Trophoblast cell (in vitro differentiated cells and primary cell): ENCODE measurements around the gene MAP1A.
A peak's percentile ranks its signal among the peaks of the same experiment; 100 is the strongest.

ENCODE experiments used
- DNase-seq, 2 donors: peaks; one replicate each; pipeline ENCODE4 v3.0.0-alpha.2; 2016
- H2AFZ ChIP-seq: 2 replicates; pipeline ENCODE4 v1.6.1; 2013; ENCODE audit warnings: low read length, moderate library complexity, mild to moderate bottlenecking; ENCODE audit not compliant: insufficient read depth, poor library complexity
- H2AK5ac ChIP-seq: 2 replicates; pipeline ENCODE4 v1.6.1; 2013; ENCODE audit warnings: mild to moderate bottlenecking, low read length
- H2BK120ac ChIP-seq: 2 replicates; pipeline ENCODE4 v1.6.1; 2013; ENCODE audit warnings: low read length, mild to moderate bottlenecking, moderate library complexity; ENCODE audit not compliant: insufficient read depth, poor library complexity
- H2BK12ac ChIP-seq: 2 replicates; pipeline ENCODE4 v1.6.1; 2013; ENCODE audit warnings: mild to moderate bottlenecking, low read length, moderate library complexity
- H2BK5ac ChIP-seq: 2 replicates; pipeline ENCODE4 v1.6.1; 2013; ENCODE audit warnings: low read length, low read depth, moderate library complexity, mild to moderate bottlenecking; ENCODE audit not compliant: poor library complexity
- H3K14ac ChIP-seq: 2 replicates; pipeline ENCODE4 v1.6.1; 2013; ENCODE audit warnings: mild to moderate bottlenecking, low read length
- H3K18ac ChIP-seq: 2 replicates; pipeline ENCODE4 v1.6.1; 2013; ENCODE audit warnings: mild to moderate bottlenecking, low read length
- H3K23ac ChIP-seq: 2 replicates; pipeline ENCODE4 v1.6.1; 2013; ENCODE audit warnings: low read length
- H3K27ac ChIP-seq: 2 replicates; pipeline ENCODE4 v1.5.1; 2013; ENCODE audit warnings: low read depth, mild to moderate bottlenecking, inconsistent platforms, low read length, moderate library complexity
- H3K27me3 ChIP-seq: 2 replicates; pipeline ENCODE4 v1.6.1; 2013; ENCODE audit warnings: inconsistent platforms, mild to moderate bottlenecking, low read length, moderate library complexity; ENCODE audit not compliant: insufficient read depth
- H3K36me3 ChIP-seq, 2 experiments: 1 replicate in 1 of 2; 2 replicates in 1 of 2; pipeline ENCODE4 v1.6.1; 2013; ENCODE audit warnings: low read length in 2 of 2, mild to moderate bottlenecking in 2 of 2, moderate library complexity in 1 of 2; ENCODE audit not compliant: insufficient read depth in 2 of 2, control insufficient read depth in 1 of 2
- H3K4ac ChIP-seq: 2 replicates; pipeline ENCODE4 v1.6.1; 2013; ENCODE audit warnings: low read depth, mild to moderate bottlenecking, low read length, moderate library complexity
- H3K4me1 ChIP-seq, 2 experiments: 1 replicate in 1 of 2; 2 replicates in 1 of 2; pipeline ENCODE4 v1.6.1; 2013; ENCODE audit warnings: low read length in 2 of 2, mild to moderate bottlenecking in 2 of 2, moderate library complexity in 1 of 2; ENCODE audit not compliant: insufficient read depth in 2 of 2, control insufficient read depth in 1 of 2
- H3K4me2 ChIP-seq: 2 replicates; pipeline ENCODE4 v1.6.1; 2013; ENCODE audit warnings: inconsistent platforms, mild to moderate bottlenecking, low read length, moderate library complexity
- H3K4me3 ChIP-seq: 2 replicates; pipeline ENCODE4 v1.5.1; 2013; ENCODE audit warnings: mild to moderate bottlenecking, low read depth, low read length, inconsistent platforms
- H3K79me1 ChIP-seq: one replicate; pipeline ENCODE4 v1.6.1; 2013; ENCODE audit warnings: low read length
- H3K79me2 ChIP-seq: 2 replicates; pipeline ENCODE4 v1.6.1; 2013; ENCODE audit warnings: low read length, mild to moderate bottlenecking; ENCODE audit not compliant: control insufficient read depth, insufficient read depth, poor library complexity
- H3K9ac ChIP-seq: 2 replicates; pipeline ENCODE4 v1.6.1; 2013; ENCODE audit warnings: mild to moderate bottlenecking, low read length
- H3K9me3 ChIP-seq: 2 replicates; pipeline ENCODE4 v1.6.1; 2013; ENCODE audit warnings: low read depth, mild to moderate bottlenecking, control low read depth, inconsistent platforms, low read length; ENCODE audit not compliant: insufficient read depth
- H4K12ac ChIP-seq: 2 replicates; pipeline ENCODE4 v1.6.1; 2013; ENCODE audit warnings: low read depth, mild to moderate bottlenecking, low read length, moderate library complexity
- H4K8ac ChIP-seq: 2 replicates; pipeline ENCODE4 v1.6.1; 2013; ENCODE audit warnings: low read depth, mild to moderate bottlenecking, low read length, moderate library complexity
- H4K91ac ChIP-seq: one replicate; pipeline ENCODE4 v1.6.1; 2013; ENCODE audit warnings: low read depth, mild to moderate bottlenecking, low read length, moderate library complexity
- WGBS: extraction: QIAGEN DNeasy Blood & Tissue Kit; methylation state at CpG from one replicate; pipeline ENCODE4 v1.1.7; 2013; ENCODE audit warnings: missing lambda C conversion rate; ENCODE audit not compliant: insufficient read length, insufficient coverage; ENCODE audit errors: extremely low coverage; 5-methylcytosine and 5-hydroxymethylcytosine counted together

The MAP1A gene

DNA sequence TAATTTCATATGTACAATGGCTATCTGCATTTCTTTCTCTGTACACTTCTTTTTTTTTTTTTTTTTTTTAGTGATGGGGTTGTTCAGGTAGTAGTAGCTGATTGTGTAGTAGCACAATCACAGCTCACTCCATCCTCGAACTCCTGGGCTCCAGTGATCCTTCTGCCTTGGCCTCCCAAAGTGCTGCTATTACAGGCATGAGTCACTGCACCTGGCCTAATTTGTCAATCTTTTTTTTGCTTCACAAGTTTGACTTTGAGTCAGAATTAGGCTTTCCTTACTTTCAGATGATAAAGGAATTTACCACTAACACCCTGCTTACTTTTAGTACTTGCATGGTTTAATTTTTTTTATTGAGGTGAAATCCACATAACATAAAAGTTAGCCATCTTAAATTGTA is 28.0 kb downstream of the MAP1A start:
- Histone ChIP-seq H3K79me2 (no peaks in the 10 kb centered on the region), H3K4me3 (no peak overlapping the region), H2BK12ac (no peak overlapping the region), H3K23ac (no peak overlapping the region), H2AK5ac (no peak overlapping the region), H3K79me1 (no peaks in the 10 kb centered on the region), H3K14ac (no peak overlapping the region), H3K4me1 (no peaks in the 10 kb centered on the region), H3K4ac (no peak overlapping the region), H2AFZ (no peak overlapping the region), H2BK120ac (no peak overlapping the region), H4K12ac (no peak overlapping the region), H2BK5ac (no peak overlapping the region), H4K8ac (no peak overlapping the region), H3K36me3 (no peaks in the 10 kb centered on the region), H3K9me3 (no peaks in the 10 kb centered on the region), H4K91ac (no peak overlapping the region), H3K27me3 (no peaks in the 10 kb centered on the region), H3K9ac (no peak overlapping the region), H3K18ac (no peak overlapping the region), H3K27ac (no peak overlapping the region), H3K4me2 (no peak overlapping the region)
- peak in 1 of 2 donors; percentile 17 for DNase-seq
- no CpG with 5 or more reads among the region's 1 CpG for WGBS

DNA sequence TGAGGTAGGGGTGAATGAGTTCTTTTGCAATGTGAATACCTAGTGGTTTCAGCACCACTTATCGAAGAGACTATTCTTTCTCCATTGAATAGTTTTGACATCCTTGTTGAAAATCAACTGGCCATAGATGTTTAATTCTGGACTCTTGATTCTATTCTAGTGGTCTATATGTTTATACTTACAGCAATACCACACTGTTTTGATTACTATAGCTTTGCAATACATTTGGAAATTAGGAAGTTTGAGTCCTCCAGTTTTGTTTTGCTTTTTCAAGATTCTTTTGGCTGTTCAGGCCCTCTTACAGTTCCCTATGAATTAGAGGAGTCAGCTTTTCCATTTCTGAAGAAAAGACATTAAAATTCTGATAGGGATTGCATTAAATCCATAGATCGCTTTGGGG is 30.1 kb downstream of the MAP1A start:
- Histone ChIP-seq H4K12ac (no peak overlapping the region), H3K18ac (no peak overlapping the region), H3K79me1 (no peaks in the 10 kb centered on the region), H3K4ac (no peak overlapping the region), H2BK12ac (no peak overlapping the region), H2BK5ac (no peak overlapping the region), H3K4me3 (no peak overlapping the region), H3K4me2 (no peak overlapping the region), H3K9ac (no peak overlapping the region), H3K23ac (no peak overlapping the region), H3K9me3 (no peaks in the 10 kb centered on the region), H3K79me2 (no peaks in the 10 kb centered on the region), H3K4me1 (no peaks in the 10 kb centered on the region), H2AFZ (no peak overlapping the region), H2AK5ac (no peak overlapping the region), H3K27ac (no peak overlapping the region), H2BK120ac (no peak overlapping the region), H4K91ac (no peak overlapping the region), H4K8ac (no peak overlapping the region), H3K14ac (no peak overlapping the region), H3K36me3 (no peaks in the 10 kb centered on the region), H3K27me3 (no peaks in the 10 kb centered on the region)
- DNase-seq, result no peak
- no CpG with 5 or more reads among the region's 2 CpGs for WGBS

DNA sequence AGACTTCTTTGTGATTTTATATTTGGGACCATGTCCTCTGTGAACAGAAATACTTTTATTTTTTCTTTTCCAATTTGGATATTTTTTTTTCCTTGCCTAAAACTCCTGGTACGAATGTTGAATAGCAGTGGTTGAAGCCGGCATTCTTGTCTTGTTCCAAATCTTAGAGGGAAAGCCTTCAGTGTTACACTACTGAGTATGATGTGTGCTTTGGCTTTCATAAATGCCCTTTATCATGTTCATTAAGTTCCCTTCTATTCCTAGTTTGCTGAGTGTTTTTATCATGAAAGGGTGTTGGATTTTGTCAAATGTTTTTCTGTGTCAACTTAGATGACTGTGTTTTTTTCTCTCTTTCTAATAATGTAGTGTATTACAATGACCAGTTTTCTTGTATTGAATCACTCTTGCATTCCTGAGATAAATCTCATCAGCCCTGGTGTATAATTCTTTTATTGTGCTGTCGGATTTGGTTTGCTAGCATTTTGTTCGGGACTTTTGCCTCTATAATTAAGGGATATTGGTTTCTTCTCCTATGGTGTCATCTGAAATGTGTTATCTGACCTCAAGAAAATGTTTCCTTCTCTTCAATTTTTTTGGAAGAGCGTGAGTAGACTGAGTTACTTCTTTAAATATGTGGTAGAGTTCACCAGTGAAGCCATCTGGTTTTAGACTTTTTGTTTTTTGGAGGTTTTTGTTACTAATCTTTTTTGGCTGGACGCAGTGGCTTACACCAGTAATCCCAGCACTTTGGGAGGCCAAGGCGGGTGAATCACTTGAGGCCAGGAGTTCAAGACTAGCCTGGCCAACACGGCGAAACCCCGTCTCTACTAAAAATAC is 33.3 kb downstream of the MAP1A start:
- H2AK5ac ChIP-seq, result no peak overlapping the region
- no peak overlapping the region for H4K8ac ChIP-seq
- H3K9me3 ChIP-seq, result no peaks in the 10 kb centered on the region
- no peak overlapping the region for H3K4me3 ChIP-seq
- no peaks in the 10 kb centered on the region for H3K36me3 ChIP-seq
- H2BK5ac ChIP-seq, result no peak overlapping the region
- no peak overlapping the region for H4K91ac ChIP-seq
- no peaks in the 10 kb centered on the region for H3K4me1 ChIP-seq
- H3K79me2 ChIP-seq, result no peaks in the 10 kb centered on the region
- no CpG with 5 or more reads among the region's 10 CpGs for WGBS
- H3K9ac ChIP-seq, result no peak overlapping the region
- no peak overlapping the region for H3K23ac ChIP-seq
- H2BK12ac ChIP-seq, result no peak overlapping the region
- H2BK120ac ChIP-seq, result no peak overlapping the region
- no peak overlapping the region for H3K18ac ChIP-seq
- no peak overlapping the region for H4K12ac ChIP-seq
- H3K79me1 ChIP-seq, result no peaks in the 10 kb centered on the region
- H2AFZ ChIP-seq, result no peak overlapping the region
- no peak overlapping the region for H3K4me2 ChIP-seq
- H3K27ac ChIP-seq, result no peak overlapping the region
- H3K27me3 ChIP-seq, result no peaks in the 10 kb centered on the region
- H3K14ac ChIP-seq, result no peak overlapping the region
- H3K4ac ChIP-seq, result no peak overlapping the region
- DNase-seq, result no peak

DNA sequence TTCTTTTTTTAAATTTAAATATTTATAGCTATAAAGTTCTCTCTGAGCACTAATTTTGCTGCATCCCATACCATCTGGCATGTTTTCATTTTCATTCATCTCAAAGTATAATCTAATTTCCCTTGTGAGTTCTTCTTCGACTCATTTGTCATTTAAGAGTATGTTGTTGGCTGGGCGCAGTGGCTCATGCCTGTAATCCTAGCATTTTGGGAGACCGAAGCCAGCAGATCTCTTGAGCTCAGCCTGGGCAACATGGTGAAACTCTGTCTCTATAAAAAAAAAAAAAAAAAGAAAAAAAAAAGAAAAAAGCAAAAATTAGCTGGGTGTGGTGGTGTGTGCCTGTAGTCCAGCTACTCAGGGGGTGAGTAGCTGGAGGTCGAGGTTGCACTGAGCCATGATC is 34.8 kb downstream of the MAP1A start:
- H2BK120ac ChIP-seq, result no peak overlapping the region
- H2AK5ac ChIP-seq, result no peak overlapping the region
- WGBS, result no CpG with 5 or more reads among the region's 4 CpGs
- no peak overlapping the region for H3K9ac ChIP-seq
- H3K18ac ChIP-seq, result no peak overlapping the region
- no peak for DNase-seq
- H4K12ac ChIP-seq, result no peak overlapping the region
- no peak overlapping the region for H3K23ac ChIP-seq
- no peaks in the 10 kb centered on the region for H3K4me1 ChIP-seq
- H3K9me3 ChIP-seq, result no peaks in the 10 kb centered on the region
- no peaks in the 10 kb centered on the region for H3K79me1 ChIP-seq
- no peak overlapping the region for H4K91ac ChIP-seq
- no peak overlapping the region for H3K4ac ChIP-seq
- no peaks in the 10 kb centered on the region for H3K79me2 ChIP-seq
- no peak overlapping the region for H3K14ac ChIP-seq
- no peak overlapping the region for H3K27ac ChIP-seq
- H4K8ac ChIP-seq, result no peak overlapping the region
- no peaks in the 10 kb centered on the region for H3K36me3 ChIP-seq
- no peak overlapping the region for H2BK12ac ChIP-seq
- no peak overlapping the region for H3K4me3 ChIP-seq
- H3K27me3 ChIP-seq, result no peaks in the 10 kb centered on the region
- H2AFZ ChIP-seq, result no peak overlapping the region
- no peak overlapping the region for H3K4me2 ChIP-seq
- H2BK5ac ChIP-seq, result no peak overlapping the region
